ENCODE results near the gene IGFBPL1. TPM values are rescaled to one million over a fixed set of nuclear protein-coding genes. Genes with fewer than 3 reads are reported as not detected.
"Not testable (repeated sequence)": the region's sequence is repeated elsewhere in the genome, so short reads cannot be mapped to it uniquely, and the experiment has no call there.

The IGFBPL1 gene
- polyA plus RNA-seq, 2 of the 4 experiments (the other 2 are of a cell fraction): 2.5 to 2.7 TPM

DNA sequence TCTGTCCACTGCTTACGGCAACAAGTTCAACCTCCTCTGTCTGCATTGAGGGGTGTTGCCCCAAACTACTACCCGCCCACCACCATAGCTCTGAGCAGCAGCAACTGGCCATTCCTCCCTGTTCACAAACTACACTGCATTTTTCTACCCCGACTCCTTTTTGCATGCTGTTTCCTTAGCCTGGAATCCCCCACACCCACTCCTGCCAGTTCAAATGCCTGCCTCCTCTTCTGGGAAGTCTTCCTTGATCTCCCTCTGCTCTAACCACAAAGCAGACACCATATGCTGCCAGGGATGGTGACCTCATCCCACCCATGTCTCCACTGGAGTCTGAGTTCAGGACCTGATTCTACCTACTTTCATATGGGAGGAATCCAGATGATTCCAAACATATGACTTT is 18.5 kb downstream of the IGFBPL1 start:
- ATAC-seq: no peak
- no peak overlapping the region for H3K4me2 ChIP-seq

DNA sequence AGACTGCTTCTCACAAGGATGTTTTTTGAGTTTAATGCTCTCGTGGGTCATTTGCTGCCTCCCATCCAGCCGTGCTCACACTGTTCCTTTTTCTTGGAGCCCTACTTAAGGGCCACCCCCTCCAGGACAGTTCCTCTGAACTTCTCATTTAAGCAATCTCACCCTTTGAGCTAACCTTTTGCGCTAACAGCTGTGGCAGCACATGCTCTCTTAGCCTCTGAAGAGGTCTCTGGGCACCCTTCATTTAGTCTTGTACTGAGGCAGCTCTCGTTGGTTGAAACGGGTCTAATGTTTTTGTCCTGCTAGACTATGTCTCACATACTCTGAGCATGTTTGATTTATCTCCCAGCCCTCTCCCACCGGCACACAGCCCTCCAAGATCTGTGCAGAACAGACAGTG is 19.9 kb downstream of the IGFBPL1 start:
- H3K4me2 ChIP-seq: no peak overlapping the region
- H3K4me1 ChIP-seq: no peaks in the 10 kb centered on the region
- POLR2A ChIA-PET: no interaction called here
- H3K27ac ChIP-seq: no peak overlapping the region
- no peak for DNase-seq (ENCODE audit: low read depth in 1 of 2, low spot score in 1 of 2)
- H3K9me3 ChIP-seq: no peaks in the 10 kb centered on the region
- FAIRE-seq: no peak
- whole genome bisulfite sequencing (ENCODE audit: missing lambda C conversion rate): 27% methylated on average over 6 of the region's 6 CpGs
- CTCF ChIA-PET: interaction anchor here (1.0 to 1.7 kb wide), 5 partner anchors 16 to 41 kb away, joined by 4 to 6 read pairs (median 5); no protein-coding TSS in a partner anchor
- no peak overlapping the region for H3K4me3 ChIP-seq
- no peak for TF ChIP-seq HES2 (IDR thresholded peaks at IDR 0.05)
- TF ChIP-seq E2F6 (IDR thresholded peaks at IDR 0.05; ENCODE audit: borderline replicate concordance, low read depth): no peak
- no peak for TF ChIP-seq RCOR1 (IDR thresholded peaks at IDR 0.05; ENCODE audit: low read depth, low read length)
- TF ChIP-seq CBX8 (IDR thresholded peaks at IDR 0.05): no peak
- TF ChIP-seq, protein P1, sequence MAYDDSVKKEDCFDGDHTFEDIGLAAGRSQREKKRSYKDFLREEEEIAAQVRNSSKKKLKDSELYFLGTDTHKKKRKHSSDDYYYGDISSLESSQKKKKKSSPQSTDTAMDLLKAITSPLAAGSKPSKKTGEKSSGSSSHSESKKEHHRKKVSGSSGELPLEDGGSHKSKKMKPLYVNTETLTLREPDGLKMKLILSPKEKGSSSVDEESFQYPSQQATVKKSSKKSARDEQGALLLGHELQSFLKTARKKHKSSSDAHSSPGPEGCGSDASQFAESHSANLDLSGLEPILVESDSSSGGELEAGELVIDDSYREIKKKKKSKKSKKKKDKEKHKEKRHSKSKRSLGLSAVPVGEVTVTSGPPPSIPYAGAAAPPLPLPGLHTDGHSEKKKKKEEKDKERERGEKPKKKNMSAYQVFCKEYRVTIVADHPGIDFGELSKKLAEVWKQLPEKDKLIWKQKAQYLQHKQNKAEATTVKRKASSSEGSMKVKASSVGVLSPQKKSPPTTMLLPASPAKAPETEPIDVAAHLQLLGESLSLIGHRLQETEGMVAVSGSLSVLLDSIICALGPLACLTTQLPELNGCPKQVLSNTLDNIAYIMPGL (CRISPR knock-in tag; IDR thresholded peaks at IDR 0.05; ENCODE audit: borderline replicate concordance): no peak
- no peak for TF ChIP-seq MAX (IDR thresholded peaks at IDR 0.05)
- TF ChIP-seq JUN (IDR thresholded peaks at IDR 0.05): no peak
- TF ChIP-seq PHF8 (IDR thresholded peaks at IDR 0.05; ENCODE audit: borderline replicate concordance, low read depth): no peak
- TF ChIP-seq MYC (IDR thresholded peaks at IDR 0.05; ENCODE audit: borderline replicate concordance, low read length): no peak
- TF ChIP-seq MAZ (IDR thresholded peaks at IDR 0.05; ENCODE audit: borderline replicate concordance, low read depth, low read length): no peak
- TF ChIP-seq RNF2 (IDR thresholded peaks at IDR 0.05; ENCODE audit: borderline replicate concordance, low read depth): no peak
- TF ChIP-seq RAD21 (conservative IDR thresholded peaks at IDR 0.05 in 1 of 2, IDR thresholded peaks at IDR 0.05 in 1 of 2): no peak
- TF ChIP-seq, protein P2, sequence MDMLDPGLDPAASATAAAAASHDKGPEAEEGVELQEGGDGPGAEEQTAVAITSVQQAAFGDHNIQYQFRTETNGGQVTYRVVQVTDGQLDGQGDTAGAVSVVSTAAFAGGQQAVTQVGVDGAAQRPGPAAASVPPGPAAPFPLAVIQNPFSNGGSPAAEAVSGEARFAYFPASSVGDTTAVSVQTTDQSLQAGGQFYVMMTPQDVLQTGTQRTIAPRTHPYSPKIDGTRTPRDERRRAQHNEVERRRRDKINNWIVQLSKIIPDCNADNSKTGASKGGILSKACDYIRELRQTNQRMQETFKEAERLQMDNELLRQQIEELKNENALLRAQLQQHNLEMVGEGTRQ (IDR thresholded peaks at IDR 0.05): no peak
- TF ChIP-seq HEYL (CRISPR knock-in tag; IDR thresholded peaks at IDR 0.05): no peak
- TF ChIP-seq SREBF2 (IDR thresholded peaks at IDR 0.05): no peak
- no peak for TF ChIP-seq NPAS2 (CRISPR knock-in tag; IDR thresholded peaks at IDR 0.05; ENCODE audit: borderline replicate concordance)
- no peak for TF ChIP-seq GATA3 (IDR thresholded peaks at IDR 0.05; ENCODE audit: borderline replicate concordance)
- ATAC-seq: no peak

More for the DNA sequence above, 18.5 kb downstream of the IGFBPL1 start:
- TF ChIP-seq ZC3H11A (IDR thresholded peaks at IDR 0.05): no peak
- no peak for TF ChIP-seq FOXS1 (CRISPR knock-in tag; IDR thresholded peaks at IDR 0.05)
- peak; percentile 65 for TF ChIP-seq ZFP36 (IDR thresholded peaks at IDR 0.05; ENCODE audit: borderline replicate concordance, partially characterized antibody)
- TF ChIP-seq HEYL (CRISPR knock-in tag; IDR thresholded peaks at IDR 0.05): no peak
- DNase-seq (ENCODE audit: low read depth in 1 of 2, low spot score in 1 of 2): no peak
- CTCF ChIA-PET: no interaction called here
- no peak for FAIRE-seq
- no peaks in the 10 kb centered on the region for H3K4me1 ChIP-seq
- no peak overlapping the region for H3K4me3 ChIP-seq
- H3K9me3 ChIP-seq: no peaks in the 10 kb centered on the region
- WGBS (ENCODE audit: missing lambda C conversion rate): 39% methylated on average over 3 of the region's 3 CpGs
- no peak overlapping the region for H3K27ac ChIP-seq
- POLR2A ChIA-PET: no interaction called here

GRCh38 chr9:38401994-38402393 is 22.3 kb downstream of the IGFBPL1 start:
- H3K27ac ChIP-seq: no peak overlapping the region
- no peak for FAIRE-seq
- no peak for DNase-seq (ENCODE audit: low read depth in 1 of 2, low spot score in 1 of 2)
- H3K4me3 ChIP-seq: no peak overlapping the region
- ChIA-PET CTCF (interaction anchor here (1.5 to 3.5 kb wide), 12 partner anchors 8 to 489 kb away, joined by 3 to 35 read pairs (median 14); partner anchors contain the start of gene ALDH1B1), POLR2A (no interaction called here)
- no peak for ATAC-seq
- H3K9me3 ChIP-seq: no peaks in the 10 kb centered on the region
- WGBS (ENCODE audit: missing lambda C conversion rate): 49% methylated on average over 6 of the region's 6 CpGs
- H3K4me1 ChIP-seq: no peaks in the 10 kb centered on the region
- H3K4me2 ChIP-seq: no peak overlapping the region
- TF ChIP-seq ESRRA (IDR thresholded peaks at IDR 0.05; ENCODE audit: borderline replicate concordance, low read length) (no peak), MAZ (IDR thresholded peaks at IDR 0.05; ENCODE audit: borderline replicate concordance, low read depth, low read length) (no peak)
- TF ChIP-seq, protein P3, sequence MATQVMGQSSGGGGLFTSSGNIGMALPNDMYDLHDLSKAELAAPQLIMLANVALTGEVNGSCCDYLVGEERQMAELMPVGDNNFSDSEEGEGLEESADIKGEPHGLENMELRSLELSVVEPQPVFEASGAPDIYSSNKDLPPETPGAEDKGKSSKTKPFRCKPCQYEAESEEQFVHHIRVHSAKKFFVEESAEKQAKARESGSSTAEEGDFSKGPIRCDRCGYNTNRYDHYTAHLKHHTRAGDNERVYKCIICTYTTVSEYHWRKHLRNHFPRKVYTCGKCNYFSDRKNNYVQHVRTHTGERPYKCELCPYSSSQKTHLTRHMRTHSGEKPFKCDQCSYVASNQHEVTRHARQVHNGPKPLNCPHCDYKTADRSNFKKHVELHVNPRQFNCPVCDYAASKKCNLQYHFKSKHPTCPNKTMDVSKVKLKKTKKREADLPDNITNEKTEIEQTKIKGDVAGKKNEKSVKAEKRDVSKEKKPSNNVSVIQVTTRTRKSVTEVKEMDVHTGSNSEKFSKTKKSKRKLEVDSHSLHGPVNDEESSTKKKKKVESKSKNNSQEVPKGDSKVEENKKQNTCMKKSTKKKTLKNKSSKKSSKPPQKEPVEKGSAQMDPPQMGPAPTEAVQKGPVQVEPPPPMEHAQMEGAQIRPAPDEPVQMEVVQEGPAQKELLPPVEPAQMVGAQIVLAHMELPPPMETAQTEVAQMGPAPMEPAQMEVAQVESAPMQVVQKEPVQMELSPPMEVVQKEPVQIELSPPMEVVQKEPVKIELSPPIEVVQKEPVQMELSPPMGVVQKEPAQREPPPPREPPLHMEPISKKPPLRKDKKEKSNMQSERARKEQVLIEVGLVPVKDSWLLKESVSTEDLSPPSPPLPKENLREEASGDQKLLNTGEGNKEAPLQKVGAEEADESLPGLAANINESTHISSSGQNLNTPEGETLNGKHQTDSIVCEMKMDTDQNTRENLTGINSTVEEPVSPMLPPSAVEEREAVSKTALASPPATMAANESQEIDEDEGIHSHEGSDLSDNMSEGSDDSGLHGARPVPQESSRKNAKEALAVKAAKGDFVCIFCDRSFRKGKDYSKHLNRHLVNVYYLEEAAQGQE (IDR thresholded peaks at IDR 0.05): no peak

- H3K4me3 ChIP-seq; H3K27ac ChIP-seq; H3K4me1 ChIP-seq; H3K4me2 ChIP-seq; POLR2A ChIA-PET; DNase-seq (ENCODE audit: low read depth in 1 of 2, low spot score in 1 of 2); H3K9me3 ChIP-seq; ATAC-seq; FAIRE-seq: not testable (repeated sequence)
- 89% methylated on average over 1 of the region's 1 CpG for WGBS (ENCODE audit: missing lambda C conversion rate)
- CTCF ChIA-PET: interaction anchor here (0.9 to 3.5 kb wide), 6 partner anchors 10 to 486 kb away, joined by 3 to 35 read pairs (median 14); no protein-coding TSS in a partner anchor
These were observed 25.1 kb downstream of the IGFBPL1 start for GRCh38 chr9:38399191-38399590.
